NK-92 (cell line): ENCODE measurements around the gene SEC22C.
A peak's percentile ranks its signal among the peaks of the same experiment; 100 is the strongest.
"Not testable (repeated sequence)": the region's sequence is repeated elsewhere in the genome, so short reads cannot be mapped to it uniquely, and the experiment has no call there.

Experiments
- DNase-seq: peaks from one replicate; lab custom pipeline; 2025; ENCODE audit not compliant: unreplicated experiment; lab: John Stamatoyannopoulos, UW

The SEC22C gene, protein sequence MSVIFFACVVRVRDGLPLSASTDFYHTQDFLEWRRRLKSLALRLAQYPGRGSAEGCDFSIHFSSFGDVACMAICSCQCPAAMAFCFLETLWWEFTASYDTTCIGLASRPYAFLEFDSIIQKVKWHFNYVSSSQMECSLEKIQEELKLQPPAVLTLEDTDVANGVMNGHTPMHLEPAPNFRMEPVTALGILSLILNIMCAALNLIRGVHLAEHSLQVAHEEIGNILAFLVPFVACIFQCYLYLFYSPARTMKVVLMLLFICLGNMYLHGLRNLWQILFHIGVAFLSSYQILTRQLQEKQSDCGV

DNA sequence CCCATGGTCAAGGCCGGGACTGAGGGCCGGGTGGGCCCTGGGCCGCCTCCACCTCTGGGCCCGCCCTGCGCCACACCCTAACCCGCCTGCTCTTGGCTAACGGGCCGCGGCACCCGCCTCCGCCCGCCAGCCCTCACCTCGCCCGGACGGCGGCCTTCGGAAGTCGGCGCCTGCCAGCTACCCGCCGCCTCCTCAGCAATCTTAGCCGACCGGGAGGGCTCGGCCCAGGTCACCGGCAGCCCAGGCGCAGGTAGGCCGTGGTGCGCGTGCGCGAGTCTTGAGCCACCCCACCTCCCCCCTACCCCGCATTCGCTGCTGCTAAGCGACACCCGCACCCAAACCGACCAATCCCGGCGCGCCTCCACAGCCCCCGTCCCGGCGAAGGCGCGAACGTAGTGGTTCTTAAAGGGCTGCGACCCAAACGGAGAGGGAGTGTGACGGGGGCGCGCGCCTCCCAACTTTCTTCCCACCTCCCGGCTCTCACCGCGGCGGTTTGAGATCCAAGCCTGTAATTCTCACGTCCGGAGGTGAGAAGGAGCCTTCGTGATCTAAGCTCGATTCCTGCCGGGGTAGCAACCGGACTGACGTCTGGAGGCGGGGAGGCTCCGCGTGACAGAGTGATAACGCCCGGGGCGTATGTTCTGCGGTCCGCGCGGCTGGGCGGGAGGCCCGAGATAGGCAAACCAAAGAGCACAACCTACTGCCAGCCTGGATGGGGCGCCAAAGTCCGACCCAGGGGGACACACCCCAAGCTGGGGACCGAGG lies at the start of gene SEC22C:
TSS of gene SEC22C (minus strand) at position 259 of the 765 bp plus-strand sequence. CDS start 12,921 bp downstream, outside the sequence.
- peak; percentile 64 for DNase-seq

DNA sequence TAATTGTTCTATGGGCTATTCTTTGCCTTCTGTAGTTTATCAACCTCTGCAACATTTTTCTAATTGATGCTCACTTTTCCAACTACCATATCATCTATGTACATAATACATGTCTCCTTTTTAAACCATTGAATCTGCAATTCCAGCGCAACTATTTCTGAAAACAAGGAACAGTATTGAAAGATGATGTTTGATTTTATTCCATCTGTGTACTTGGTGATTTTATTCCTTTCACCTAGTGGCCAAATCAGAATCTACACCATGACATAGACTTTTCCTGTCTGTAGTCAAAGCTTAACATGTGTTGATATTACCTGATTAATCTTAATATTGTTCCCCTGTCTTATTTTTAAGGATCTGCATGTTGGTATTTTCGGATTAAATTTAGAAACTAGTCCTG lies 31.7 kb upstream of the SEC22C start:
- DNase-seq, result no peak

DNA sequence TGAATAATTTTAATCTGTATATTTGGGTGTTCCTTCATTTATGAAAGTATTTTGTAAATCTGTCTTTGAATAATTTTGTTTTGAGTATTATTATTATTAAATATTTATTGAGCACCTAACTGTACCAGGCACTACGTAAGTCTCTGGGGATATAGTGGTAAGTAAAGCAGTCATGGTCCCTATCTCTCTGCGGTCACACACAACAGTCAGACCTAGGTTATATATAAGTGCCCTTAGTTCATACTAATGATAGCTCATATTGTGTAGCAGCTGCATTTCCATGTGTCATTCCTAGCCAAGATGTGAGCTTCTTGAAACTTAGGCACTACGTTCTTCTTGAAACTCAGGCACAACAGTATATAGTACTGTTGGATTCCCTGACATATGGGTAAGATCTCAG lies 31.2 kb upstream of the SEC22C start:
- DNase-seq, result no peak

DNA sequence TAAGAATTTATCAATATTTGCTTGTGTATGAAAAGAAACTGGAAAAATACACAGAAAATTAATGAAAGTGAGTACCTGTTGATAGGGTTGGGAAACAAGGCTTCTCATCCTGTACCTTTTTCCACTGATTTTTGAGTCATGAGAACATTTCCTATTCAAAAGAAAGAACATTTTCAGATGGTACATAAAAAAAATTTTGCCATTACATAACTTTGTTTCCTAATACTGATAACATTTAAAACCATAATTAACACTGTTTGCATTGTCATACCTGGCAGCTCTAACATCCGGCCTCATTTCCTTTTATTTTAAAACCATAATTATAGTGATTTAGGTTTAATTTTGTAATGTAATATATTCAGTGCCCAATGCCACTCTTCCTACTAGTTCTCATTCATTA lies 30.4 kb upstream of the SEC22C start:
- DNase-seq, result no peak

- no peak for DNase-seq
These were observed 29.2 kb upstream of the SEC22C start for GRCh38 chr3:42610976-42611375.

DNA sequence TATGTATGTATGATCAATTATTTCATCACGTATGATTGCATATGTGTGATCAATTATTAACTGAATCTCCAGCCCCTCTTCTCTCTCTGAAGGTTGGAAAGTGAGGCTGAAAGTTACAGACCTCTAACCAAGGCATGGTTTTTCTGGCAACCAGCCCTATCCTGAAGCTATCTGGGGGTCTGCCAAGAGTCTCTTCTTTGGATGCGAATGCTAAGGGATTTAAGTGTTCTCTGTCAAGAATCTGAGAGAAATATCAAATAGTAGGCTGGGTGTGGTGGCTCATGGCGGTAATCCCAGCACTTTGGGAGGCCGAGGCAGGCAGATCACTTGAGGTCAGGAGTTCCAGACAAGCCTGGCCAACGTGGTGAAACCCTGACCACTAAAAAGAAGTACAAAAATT lies 26.8 kb upstream of the SEC22C start:
- no peak for DNase-seq

GRCh38 chr3:42605546-42606173 lies 23.9 kb upstream of the SEC22C start:
- no peak for DNase-seq

GRCh38 chr3:42602961-42603360 lies 21.2 kb upstream of the SEC22C start:
- DNase-seq, result no peak

DNA sequence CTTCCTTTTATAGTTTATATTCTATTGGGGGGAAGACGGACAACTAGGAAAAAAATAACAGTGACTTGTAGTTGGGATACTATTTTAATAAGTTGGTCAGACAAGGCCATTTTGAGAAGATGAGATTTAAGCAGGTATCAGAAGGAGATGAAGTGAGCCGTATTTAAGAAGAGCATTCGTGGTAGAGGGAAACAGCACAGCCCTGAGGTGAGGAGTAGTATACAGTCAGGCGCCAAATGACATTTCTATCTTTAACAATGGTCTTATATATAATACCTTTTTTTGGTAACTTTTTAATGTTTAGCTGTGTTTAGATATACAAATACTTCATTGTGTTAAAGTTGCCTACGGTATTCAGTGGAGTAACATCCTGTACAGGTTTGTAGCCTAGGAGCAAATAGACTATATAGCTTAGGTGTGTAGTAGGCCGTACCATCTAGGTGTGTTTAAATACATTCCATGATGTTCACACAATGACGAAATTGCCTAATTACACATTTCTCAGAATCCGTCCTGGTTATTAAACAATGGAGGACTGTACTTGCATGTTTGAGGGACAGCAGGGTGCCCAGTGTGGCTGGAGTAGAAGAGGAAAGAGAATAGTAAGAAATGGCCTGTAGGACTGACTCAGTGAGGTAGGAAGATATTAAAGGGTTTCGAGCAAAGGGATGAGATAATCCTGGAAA lies 20.3 kb upstream of the SEC22C start:
- no peak for DNase-seq

- no peak for DNase-seq
These were observed 19.4 kb upstream of the SEC22C start for GRCh38 chr3:42600958-42601675.

- peak; percentile 96 for DNase-seq
These were observed 18.6 kb upstream of the SEC22C start, which contains the start of gene NKTR for GRCh38 chr3:42600111-42600957. NKTR (plus strand) TSS chr3:42600686; CDS start chr3:42601007, 321 bp downstream.

DNA sequence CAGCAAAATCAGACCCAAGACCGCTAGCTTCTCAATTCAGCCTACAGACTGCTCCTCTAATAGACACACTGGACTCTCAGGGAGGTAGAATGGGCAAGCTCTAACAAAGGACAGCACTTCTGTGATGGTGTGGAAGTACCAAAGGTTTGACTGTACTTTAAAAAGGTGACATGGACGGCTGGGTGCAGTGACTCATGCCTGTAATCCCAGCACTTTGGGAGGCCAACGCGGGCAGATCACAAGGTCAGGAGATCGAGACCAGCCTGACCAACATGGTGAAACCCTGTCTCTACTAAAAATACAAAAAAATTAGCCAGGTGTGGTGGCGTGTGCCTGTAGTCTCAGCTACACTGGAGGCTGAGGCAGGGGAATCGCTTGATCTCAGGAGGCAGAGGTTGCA lies 15.3 kb upstream of the SEC22C start:
- not testable (repeated sequence) for DNase-seq

- DNase-seq, result no peak
These were observed 13.9 kb upstream of the SEC22C start for GRCh38 chr3:42595682-42596081.

GRCh38 chr3:42593635-42594034 lies 11.9 kb upstream of the SEC22C start:
- no peak for DNase-seq

DNA sequence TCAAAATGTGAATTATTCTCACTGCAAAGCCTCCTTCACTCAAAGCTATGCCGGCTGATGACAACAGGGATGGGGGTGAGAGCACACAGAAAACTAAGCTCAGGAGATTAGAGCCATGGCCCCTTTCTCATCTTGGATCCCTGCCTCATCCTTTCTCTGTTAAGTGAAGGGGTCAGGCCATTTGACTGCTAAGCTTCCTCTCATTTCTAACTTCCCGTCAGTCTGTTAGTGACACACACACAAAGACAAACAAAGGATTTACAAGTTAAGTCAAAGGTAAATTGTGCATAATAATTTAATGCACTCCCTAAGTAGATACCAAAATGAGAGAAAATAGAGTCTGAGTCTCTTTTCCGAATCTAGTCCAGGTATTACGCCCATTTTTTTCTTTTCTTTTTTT lies 10.0 kb upstream of the SEC22C start:
- no peak for DNase-seq

DNA sequence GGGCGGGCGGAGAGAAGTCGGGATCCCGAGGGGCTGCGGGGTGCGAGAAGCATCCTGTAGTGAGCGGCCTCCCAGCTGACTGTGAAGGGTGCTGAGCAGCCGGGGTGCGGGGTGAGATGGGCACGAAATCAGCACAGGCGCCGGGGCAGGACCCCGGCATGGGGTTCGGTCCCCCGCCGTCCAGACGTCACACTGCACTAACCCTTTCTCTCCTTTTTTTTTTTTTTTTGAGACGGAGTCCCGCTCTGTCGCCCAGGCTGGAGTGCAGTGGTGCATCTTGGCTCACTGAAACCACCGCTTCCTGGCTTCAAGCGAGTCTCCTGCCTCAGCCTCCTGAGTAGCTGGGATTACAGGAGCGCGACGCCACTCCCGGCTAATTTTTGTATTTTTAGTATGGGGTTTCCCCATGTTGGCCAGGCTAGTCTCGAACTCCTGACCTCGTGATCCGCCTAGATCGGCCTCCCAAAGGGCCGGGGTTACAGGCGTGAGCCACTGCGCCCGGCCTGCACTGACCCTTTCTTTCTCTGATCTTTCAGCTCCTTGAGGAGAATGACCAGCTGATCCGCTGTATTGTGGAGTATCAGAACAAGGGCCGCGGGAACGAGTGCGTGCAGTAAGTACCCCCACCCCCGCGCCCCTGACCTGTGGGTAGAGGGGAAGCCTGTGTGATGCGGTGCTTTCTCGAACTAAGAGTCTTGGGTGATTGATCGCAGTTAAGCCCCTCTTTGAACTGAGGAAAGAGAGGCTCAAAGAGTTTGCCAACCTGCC lies 9.4 kb upstream of the SEC22C start:
- DNase-seq, result no peak

DNA sequence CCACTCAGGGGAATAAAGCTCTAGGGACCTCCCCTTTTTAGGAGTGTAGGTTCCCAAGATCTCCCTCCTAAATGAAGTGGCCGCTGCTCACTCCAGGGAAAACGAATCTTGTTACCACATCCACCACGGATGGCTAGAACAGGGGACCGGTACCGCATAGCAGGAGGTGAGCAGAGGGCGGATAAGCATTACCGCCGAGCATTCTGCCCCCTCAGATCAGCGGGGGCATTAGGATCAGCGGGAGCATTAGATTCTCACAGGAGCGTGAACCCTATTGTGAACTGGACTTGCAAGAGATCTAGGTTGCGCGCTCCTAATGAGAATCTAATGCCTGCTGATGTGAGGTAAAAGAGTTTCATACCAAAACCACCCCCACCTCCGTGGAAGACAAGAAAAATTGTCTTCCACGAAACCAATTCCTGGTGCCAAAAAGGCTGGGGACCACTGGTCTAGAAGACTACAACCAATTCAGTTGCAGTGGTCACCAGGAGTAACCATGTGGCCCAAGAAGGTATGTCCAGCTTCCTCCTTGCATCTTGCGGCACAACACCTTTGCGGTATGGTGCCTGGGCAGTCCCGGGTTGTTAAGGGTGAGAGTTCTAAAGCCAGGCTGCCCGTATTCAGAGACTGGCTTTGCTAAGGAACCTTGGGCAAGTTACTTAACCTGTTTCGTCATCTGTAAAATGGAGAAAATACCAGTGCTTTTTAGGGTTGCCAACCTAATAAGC lies 7.8 kb upstream of the SEC22C start:
- no peak for DNase-seq

DNA sequence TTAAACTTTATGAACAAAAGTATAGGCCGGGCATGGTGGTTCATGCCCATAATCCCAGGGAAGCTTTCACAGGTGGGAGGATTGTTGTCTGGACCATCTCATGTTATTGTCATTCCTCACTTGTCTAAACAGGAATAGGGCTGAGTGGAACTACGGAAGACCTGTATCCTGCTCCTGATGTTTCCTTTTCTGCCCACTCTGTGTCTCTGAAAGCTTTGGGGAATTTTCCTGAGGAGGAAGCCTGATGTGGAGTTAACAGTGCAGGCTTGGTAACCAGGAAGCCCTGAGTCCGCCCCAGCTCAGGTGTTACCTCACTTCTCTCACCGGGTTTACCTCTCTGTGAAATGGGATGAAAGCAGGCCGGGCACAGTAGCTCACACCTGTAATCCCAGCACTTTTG lies 6.9 kb upstream of the SEC22C start:
- no peak for DNase-seq
